ENCODE measurements around the gene POU6F1. TPM values are rescaled to one million over a fixed set of nuclear protein-coding genes. Genes with fewer than 3 reads are reported as not detected.

The POU6F1 gene
- total and polyA plus RNA-seq, 10 of the 15 experiments (the other 5 are each of a cell fraction or from before 2014, with no cell fraction given): 0.26 to 4.2 (median 1.2) TPM

DNA sequence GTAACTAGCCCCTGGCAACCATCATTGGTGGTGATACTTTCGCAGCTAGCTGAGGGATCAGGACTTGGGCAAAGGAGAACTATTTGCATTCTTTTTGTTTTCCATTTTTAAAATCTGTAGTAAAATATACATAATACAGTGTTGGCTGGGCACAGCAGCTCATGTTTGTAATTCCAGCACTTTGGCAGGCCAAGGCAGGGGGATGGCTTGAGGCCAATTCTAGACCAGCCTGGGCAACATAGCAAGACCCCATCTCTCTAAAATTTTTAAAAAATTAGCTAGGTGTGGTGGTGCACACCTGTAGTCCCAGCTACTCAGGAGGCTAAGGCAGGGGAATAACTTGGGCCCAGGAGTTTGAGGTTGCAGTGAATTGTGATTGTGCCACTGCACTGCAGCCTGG lies 64.9 kb downstream of the POU6F1 start:
- FAIRE-seq (no peak), ATAC-seq (no peak), DNase-seq (ENCODE audit: low read depth, low spot score) (no peak)
- H3K36me3 ChIP-seq (ENCODE audit: control insufficient read depth in 2 of 2, insufficient read depth in 2 of 2, low read length in 1 of 2): no peaks in the 10 kb centered on the region
- intact Hi-C loops (cut with micrococcal nuclease; ENCODE audit: unreplicated experiment): no loop called here
- H2AFZ ChIP-seq (ENCODE audit: control insufficient read depth, low read depth, low read length): no peak overlapping the region
- no peak overlapping the region for H3K9ac ChIP-seq (ENCODE audit: control insufficient read depth, insufficient read depth, low read length)
- no peaks in the 10 kb centered on the region for H3K9me3 ChIP-seq (replicated peaks; ENCODE audit: control insufficient read depth, insufficient read depth, low read length)
- RAD21 ChIA-PET (ENCODE audit: unreplicated experiment): no interaction called here
- H3K4me3 ChIP-seq: no peak overlapping the region
- H3K27me3 ChIP-seq (replicated peaks in 1 of 2; ENCODE audit: control insufficient read depth in 2 of 2, insufficient read depth in 2 of 2, low read length in 1 of 2): no peaks in the 10 kb centered on the region
- BruUV-seq (replicated peaks): no TSS peak
- in situ Hi-C loops (cut with MboI): no loop called here
- no peak overlapping the region for H3K4me2 ChIP-seq (ENCODE audit: control insufficient read depth, insufficient read depth)
- no peaks in the 10 kb centered on the region for H4K20me1 ChIP-seq (ENCODE audit: control insufficient read depth, insufficient read depth)
- no peak overlapping the region for H3K27ac ChIP-seq (ENCODE audit: control insufficient read depth, insufficient read depth)
- CTCF ChIA-PET: interaction anchor here (0.6 kb wide), 1 partner anchor 84 kb away, joined by 3 read pairs; no protein-coding TSS in a partner anchor
- no peaks in the 10 kb centered on the region for H3K79me2 ChIP-seq (ENCODE audit: control insufficient read depth, insufficient read depth, low read length)
- no peaks in the 10 kb centered on the region for H3K4me1 ChIP-seq (ENCODE audit: control insufficient read depth, insufficient read depth, low read length)
- TF ChIP-seq, protein P1, sequence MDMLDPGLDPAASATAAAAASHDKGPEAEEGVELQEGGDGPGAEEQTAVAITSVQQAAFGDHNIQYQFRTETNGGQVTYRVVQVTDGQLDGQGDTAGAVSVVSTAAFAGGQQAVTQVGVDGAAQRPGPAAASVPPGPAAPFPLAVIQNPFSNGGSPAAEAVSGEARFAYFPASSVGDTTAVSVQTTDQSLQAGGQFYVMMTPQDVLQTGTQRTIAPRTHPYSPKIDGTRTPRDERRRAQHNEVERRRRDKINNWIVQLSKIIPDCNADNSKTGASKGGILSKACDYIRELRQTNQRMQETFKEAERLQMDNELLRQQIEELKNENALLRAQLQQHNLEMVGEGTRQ (IDR thresholded peaks at IDR 0.05; ENCODE audit: borderline replicate concordance, low read depth, low read length): no peak
- TF ChIP-seq CEBPB (IDR thresholded peaks at IDR 0.05; ENCODE audit: borderline replicate concordance in 1 of 2, low read depth in 2 of 2, low read length in 2 of 2): no peak
- TF ChIP-seq SUPT20H (IDR thresholded peaks at IDR 0.05; ENCODE audit: borderline replicate concordance, control insufficient read depth, low read depth, low read length): no peak
- WGBS (ENCODE audit: insufficient coverage, insufficient replicate concordance, low lambda C conversion rate, missing lambda C conversion rate): 95% methylated on average over 1 of the region's 1 CpG
- POLR2A ChIA-PET: no interaction called here
- SMC1A ChIA-PET (ENCODE audit: uncharacterized antibody, unreplicated experiment): no interaction called here

DNA sequence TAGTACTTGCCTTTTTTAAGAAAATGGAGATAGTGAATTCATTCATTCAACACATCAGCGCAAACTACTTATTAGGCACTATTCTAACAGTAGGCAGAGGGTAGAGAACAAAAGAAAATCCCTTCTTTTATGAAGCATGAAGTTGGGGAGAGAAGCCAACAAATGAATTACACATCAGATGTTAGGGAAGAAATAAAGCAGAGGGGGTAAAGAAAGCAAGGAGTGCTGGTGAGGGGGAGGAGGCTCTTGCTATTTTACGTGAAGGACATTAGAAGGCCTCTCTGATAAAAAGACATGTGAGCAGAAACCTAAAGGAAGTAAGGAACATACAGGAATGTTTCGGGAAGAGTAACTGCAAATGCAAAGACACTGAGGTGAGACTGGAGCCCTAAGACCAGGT lies 67.1 kb downstream of the POU6F1 start:
- Histone ChIP-seq H3K27me3 (replicated peaks in 1 of 2; ENCODE audit: control insufficient read depth in 2 of 2, insufficient read depth in 2 of 2, low read length in 1 of 2) (no peaks in the 10 kb centered on the region), H3K36me3 (ENCODE audit: control insufficient read depth in 2 of 2, insufficient read depth in 2 of 2, low read length in 1 of 2) (no peaks in the 10 kb centered on the region; a peak in 1 of 4 replicates), H4K20me1 (ENCODE audit: control insufficient read depth, insufficient read depth) (no peaks in the 10 kb centered on the region), H3K9ac (ENCODE audit: control insufficient read depth, insufficient read depth, low read length) (no peak overlapping the region), H3K4me3 (no peak overlapping the region), H3K9me3 (replicated peaks; ENCODE audit: control insufficient read depth, insufficient read depth, low read length) (no peaks in the 10 kb centered on the region), H3K4me2 (ENCODE audit: control insufficient read depth, insufficient read depth) (no peak overlapping the region), H2AFZ (ENCODE audit: control insufficient read depth, low read depth, low read length) (no peak overlapping the region), H3K4me1 (ENCODE audit: control insufficient read depth, insufficient read depth, low read length) (no peaks in the 10 kb centered on the region), H3K79me2 (ENCODE audit: control insufficient read depth, insufficient read depth, low read length) (peaks cover 2% of the 10 kb centered on the region), H3K27ac (ENCODE audit: control insufficient read depth, insufficient read depth) (no peak overlapping the region)
- BruUV-seq (replicated peaks): no TSS peak
- SMC1A ChIA-PET (ENCODE audit: uncharacterized antibody, unreplicated experiment): no interaction called here
- TF ChIP-seq SUPT20H (IDR thresholded peaks at IDR 0.05; ENCODE audit: borderline replicate concordance, control insufficient read depth, low read depth, low read length): no peak
- TF ChIP-seq, protein P2, sequence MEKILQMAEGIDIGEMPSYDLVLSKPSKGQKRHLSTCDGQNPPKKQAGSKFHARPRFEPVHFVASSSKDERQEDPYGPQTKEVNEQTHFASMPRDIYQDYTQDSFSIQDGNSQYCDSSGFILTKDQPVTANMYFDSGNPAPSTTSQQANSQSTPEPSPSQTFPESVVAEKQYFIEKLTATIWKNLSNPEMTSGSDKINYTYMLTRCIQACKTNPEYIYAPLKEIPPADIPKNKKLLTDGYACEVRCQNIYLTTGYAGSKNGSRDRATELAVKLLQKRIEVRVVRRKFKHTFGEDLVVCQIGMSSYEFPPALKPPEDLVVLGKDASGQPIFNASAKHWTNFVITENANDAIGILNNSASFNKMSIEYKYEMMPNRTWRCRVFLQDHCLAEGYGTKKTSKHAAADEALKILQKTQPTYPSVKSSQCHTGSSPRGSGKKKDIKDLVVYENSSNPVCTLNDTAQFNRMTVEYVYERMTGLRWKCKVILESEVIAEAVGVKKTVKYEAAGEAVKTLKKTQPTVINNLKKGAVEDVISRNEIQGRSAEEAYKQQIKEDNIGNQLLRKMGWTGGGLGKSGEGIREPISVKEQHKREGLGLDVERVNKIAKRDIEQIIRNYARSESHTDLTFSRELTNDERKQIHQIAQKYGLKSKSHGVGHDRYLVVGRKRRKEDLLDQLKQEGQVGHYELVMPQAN (conservative IDR thresholded peaks at IDR 0.05): no peak
- TF ChIP-seq CBFB (IDR thresholded peaks at IDR 0.05; ENCODE audit: low read depth): no peak
- no peak for TF ChIP-seq HDAC6 (IDR thresholded peaks at IDR 0.05; ENCODE audit: unreplicated experiment)
- TF ChIP-seq, protein P3, sequence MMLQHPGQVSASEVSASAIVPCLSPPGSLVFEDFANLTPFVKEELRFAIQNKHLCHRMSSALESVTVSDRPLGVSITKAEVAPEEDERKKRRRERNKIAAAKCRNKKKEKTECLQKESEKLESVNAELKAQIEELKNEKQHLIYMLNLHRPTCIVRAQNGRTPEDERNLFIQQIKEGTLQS (IDR thresholded peaks at IDR 0.05; ENCODE audit: borderline replicate concordance, extremely low read depth, low read depth, low read length): no peak
- no peak for ATAC-seq
- intact Hi-C loops (cut with micrococcal nuclease; ENCODE audit: unreplicated experiment) (no loop called here), in situ Hi-C loops (cut with MboI) (no loop called here)
- WGBS (ENCODE audit: insufficient coverage, insufficient replicate concordance, low lambda C conversion rate, missing lambda C conversion rate): 64% methylated on average over 3 of the region's 3 CpGs
- no peak for FAIRE-seq
- POLR2A ChIA-PET: no interaction called here
- RAD21 ChIA-PET (ENCODE audit: unreplicated experiment): no interaction called here
- CTCF ChIA-PET: no interaction called here
- DNase-seq (ENCODE audit: low read depth, low spot score): no peak
